HG03575 (cell line): ENCODE data around the gene SLC25A34.

Experiments
- ATAC-seq: cut with Tn5 transposase; IDR thresholded peaks from one replicate; pipeline ENCODE4 v1.9.1; 2021; ENCODE audit not compliant: unreplicated experiment, insufficient number of reproducible peaks, low FRiP score; ENCODE audit errors: extremely low read depth

The SLC25A34 gene

DNA sequence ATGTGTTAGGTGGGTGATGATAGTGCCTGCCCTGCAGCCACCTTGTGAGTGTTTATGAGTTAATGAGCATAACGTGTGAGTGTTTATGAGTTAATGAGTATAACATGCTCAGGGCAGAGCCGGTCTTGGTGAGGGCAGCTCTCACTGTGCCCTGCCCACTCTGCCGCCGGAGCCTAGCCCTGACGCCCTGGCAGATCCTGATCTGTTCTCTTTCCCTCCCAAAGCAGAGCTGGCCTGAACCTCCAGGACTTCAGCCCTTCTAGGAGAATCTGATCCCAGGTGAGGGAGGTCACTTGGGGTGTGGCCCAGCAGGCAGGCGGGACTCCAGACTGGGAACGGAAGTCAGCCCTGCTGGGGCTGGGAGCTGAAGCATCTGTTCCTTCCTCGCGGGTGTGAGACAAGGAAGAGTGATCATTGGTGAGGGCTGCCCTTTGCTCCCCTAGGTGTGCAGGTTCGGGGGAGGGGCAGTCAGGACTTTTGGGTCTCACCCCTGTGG, 28.3 kb downstream of the SLC25A34 start:
- no peak for ATAC-seq

DNA sequence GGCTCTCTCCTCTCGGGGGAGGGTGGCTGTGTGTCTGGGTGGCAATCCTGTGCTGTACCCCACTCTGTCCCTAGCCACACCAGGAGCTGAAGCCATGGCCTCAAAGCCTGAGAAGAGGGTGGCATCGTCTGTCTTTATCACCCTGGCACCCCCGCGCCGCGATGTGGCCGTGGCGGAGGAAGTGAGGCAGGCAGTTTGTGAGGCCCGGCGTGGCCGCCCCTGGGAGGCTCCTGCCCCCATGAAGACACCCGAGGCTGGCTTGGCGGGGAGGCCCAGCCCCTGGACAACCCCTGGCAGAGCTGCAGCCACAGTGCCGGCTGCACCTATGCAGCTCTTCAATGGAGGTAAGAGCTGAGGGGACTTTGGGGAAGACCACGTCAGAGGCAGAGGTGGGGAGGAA, 28.8 kb downstream of the SLC25A34 start:
- ATAC-seq: no peak

DNA sequence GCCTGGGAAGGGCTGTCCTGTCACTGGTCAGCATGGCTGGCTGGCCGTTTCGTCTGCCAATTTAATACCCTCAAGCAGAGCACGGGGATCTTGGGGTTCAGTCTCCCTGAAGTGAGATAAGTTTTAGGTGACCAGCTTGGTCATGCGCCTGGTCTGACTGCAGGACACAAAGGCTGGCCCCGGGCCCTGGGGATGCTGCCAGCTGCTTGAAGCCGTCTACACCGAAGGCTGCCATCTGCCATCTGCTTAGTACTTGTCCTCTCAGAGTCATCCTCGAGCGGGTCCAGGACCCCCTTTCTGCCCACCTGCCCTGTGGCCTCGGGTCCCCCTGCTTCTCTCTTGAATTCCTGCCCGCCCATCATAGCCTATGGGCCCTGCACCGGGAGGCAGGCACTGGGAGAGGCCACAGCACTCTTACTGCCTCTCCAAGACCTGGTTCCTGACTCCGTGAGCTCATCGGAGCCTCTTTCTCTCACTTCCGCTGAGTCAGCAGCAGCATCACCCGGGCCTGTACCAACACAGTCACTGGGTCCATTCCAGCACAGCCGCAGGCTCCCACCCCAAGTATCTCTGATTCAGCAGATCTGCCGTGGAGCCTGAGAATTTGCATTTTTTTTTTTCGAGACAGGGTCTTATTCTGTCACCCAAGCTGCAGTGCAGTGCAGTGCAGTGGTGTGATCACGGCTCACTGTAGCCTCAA, 29.6 kb downstream of the SLC25A34 start:
- ATAC-seq: no peak

DNA sequence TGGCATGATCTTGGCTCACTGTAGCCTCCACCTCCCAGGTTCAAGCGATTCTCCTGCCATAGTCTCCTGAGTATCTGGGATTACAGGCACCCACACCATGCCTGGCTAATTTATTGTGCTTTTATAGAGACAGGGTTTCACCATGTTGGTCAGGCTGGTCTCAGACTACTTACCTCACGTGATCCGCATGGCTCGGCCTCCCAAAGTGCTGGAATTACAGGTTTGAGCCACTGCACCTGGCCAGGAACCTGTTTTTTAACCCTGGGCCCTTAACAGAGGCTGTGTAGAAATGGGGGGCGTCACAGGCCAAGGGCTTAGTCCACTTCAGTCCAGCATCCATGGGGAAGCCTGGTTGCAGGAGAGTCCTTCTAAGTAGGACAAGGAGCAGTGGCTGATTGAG, 31.9 kb downstream of the SLC25A34 start:
- ATAC-seq: no peak

DNA sequence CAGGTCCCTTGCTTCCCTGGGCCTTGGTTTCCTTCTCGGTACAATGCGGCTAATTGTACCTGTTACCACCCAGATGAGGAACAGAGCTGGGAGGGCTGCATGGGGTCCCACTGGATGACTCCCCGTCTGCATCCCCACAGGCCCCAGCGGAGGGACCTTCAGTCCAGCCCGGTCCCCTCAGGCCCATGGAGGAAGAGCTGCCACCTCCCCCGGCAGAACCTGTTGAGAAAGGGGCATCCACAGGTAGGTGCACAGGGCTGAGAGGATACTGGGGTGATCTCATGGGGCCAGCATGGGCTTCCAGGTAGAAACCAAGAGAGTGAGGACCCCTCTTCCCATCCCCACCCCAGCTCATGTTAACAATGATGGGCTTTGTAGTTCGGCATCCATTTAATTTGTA, 32.3 kb downstream of the SLC25A34 start:
- no peak for ATAC-seq

DNA sequence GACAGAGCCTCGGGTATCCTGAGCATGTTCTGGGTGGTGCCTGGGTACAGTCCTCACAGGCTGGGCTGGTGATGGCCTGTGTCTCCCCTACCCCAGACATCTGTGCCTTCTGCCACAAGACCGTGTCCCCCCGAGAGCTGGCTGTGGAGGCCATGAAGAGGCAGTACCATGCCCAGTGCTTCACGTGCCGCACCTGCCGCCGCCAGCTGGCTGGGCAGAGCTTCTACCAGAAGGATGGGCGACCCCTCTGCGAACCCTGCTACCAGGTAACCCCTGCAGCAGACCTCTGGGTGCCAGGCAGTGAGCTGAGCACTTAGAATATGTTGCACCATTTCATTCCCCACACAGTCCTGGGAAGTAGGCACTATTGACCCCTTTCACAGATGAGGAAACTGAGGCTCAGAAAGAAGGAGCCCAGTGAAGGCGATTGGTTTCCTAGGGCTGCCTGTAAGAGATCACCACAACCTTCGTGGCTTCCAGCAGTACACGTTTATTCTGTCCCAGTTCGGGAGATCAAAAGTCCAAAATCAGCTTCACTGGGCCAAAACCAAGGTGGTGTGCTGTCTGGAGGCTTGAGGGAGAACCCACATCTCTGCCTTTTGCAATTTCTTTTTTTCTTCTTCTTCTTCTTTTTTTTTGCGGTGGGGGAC, 34.4 kb downstream of the SLC25A34 start:
- ATAC-seq: no peak

DNA sequence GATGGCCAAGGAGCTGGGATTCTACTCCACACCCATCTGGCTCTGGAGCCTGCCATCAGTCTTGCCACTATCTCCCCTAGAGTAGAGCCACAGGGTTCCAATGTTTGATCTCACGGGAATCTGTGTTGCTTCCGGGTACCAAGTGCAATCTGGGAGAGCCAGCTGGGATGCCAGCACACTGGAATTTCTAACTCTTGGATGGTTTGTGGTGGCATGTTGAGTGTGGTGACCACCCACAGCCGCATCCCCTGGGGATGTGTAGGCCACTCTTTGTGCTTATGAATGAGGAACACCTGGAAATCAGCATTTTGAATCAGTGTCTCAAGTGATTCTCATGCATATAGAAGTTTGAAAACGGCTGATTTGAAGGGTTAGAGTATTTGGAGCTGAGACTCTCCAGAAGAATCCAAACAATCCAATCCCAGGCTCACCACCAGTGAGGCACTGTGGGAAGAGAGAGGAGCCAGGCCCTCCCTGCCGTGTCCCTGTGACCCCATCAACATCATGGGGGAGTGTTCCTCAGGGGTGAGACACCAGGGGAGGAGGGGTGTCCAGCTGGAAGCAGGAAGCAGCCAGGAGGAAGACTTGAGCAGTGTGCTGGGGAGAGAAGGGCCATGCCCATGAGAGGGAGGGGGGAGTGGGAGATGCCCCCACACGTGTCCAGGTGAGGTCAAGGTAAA, 35.9 kb downstream of the SLC25A34 start:
- no peak for ATAC-seq

DNA sequence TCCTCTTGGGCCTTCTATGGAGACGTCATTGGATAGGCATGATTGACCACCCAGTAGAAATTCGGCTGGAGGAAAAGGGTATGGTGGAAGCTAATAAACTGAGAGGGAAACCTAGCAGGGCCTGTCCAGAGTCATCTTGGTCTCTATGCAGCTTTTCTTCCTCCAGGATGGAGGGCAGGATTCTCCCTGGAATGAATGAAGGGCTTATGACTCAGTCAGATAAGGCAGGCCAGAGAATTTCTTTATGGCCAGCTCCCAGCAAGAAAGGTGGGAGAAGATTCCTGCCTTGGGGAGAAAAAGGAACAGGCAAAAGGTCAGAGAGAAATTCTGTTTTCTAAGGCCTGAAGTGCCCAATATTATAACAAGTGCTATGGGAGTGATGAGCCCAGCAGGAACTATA, 39.6 kb downstream of the SLC25A34 start:
- no peak for ATAC-seq

DNA sequence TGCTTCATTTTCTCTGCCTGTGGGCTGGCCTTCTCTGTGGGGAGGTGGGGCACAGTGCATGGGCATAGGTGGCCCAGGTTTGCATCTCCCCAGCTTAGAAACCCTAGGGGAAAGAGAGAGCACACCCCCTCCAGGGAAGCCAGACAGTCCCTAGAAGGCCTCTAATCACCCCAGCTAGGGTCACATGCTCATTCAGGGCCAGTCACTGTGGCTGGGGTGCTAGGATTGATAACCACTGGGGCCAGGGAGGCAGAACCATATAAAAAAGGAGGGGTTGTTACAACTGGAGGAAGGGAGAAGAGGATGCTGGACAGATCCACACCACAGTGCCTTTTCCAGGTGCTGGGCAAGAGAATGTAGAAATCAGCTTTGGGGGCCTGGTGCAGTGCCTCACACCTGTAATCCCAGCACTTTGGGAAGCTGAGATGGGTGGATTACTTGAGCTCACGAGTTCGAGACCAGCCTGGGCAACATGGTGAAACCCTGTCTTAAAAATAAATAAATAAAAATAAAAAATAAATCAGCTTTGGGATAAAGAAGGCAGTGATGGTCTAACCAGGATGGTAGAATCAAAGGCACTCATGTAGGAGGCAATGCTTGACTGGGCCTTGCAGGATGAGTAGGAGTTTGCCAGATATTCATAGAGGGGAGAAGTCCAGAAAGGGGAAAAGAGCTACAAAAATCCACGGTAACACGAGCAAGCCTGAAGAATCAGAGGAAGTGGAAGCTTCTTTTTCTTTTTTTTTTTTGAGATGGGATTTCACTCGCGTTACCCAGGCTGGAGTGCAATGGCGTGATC, 42.0 kb downstream of the SLC25A34 start:
- ATAC-seq: no peak

DNA sequence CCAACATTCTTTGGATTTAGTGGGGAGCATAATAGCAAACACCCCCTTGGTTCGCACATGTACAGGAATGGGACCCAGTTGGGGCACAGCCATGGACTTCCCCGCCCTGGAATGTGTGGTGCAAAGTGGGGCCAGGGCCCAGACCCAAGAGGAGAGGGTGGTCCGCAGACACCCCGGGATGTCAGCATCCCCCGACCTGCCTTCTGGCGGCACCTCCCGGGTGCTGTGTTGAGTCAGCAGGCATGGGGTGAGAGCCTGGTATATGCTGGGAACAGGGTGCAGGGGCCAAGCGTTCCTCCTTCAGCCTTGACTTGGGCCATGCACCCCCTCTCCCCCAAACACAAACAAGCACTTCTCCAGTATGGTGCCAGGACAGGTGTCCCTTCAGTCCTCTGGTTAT, 49.6 kb downstream of the SLC25A34 start:
- no peak for ATAC-seq

DNA sequence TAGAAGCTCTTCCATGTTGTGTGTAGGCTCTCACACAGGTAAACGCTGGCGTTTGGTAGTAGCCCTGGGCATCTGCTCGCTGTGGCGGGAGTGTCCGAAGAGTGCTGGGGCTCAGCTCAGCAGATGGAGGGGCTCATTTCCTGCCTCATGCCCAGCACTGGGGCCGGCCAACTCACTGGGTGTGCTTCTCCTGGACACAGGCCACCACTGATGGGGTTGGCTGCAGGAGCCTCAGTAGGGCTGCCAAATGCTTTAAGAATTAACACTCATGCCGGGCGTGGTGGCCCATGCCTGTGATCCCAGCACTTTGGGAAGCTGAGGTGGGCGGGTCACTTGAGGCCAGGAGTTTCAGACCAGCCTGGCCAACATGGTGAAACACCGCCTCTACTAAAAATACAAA, 50.5 kb downstream of the SLC25A34 start:
- no peak for ATAC-seq

DNA sequence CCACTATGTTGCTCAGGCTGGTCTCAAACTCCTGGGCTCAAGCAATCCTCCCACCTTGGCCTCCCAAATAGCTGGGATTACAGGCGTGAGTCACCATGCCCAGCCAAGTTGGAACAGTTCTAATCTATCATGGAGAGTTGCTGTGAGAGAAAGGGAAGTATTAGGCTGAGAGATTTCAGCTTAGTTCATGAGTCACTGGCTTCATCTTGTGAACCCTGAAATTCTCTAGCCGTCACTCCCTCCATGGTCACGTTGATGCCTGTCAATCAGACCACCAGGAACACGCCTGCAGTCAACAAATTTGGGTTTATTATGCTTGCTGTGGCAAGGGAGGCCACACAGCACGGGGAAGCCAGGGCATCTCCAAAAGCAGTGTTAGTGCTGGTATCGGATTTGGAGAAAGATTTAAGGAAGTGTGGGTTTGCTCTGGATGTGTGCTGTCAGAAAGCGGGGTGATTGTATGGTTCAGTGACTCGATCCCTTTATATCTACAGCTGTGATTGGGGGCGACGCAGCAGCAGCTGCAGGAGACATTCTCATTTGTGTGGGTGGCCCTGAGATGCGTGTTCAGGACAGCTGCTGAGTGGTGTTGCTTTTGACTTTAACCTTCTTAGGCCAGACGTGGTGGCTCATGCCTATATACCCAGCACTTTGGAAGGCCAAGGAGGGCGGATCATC, 52.7 kb downstream of the SLC25A34 start:
- no peak for ATAC-seq
